ENCODE data around the gene DAPK3. TPM values are rescaled to one million over a fixed set of nuclear protein-coding genes. Genes with fewer than 3 reads are reported as not detected.
"Not testable (repeated sequence)": the region's sequence is repeated elsewhere in the genome, so short reads cannot be mapped to it uniquely, and the experiment has no call there.

The DAPK3 gene
- total RNA-seq, 1 experiment from 2014 or later, result 60.9 TPM

DNA sequence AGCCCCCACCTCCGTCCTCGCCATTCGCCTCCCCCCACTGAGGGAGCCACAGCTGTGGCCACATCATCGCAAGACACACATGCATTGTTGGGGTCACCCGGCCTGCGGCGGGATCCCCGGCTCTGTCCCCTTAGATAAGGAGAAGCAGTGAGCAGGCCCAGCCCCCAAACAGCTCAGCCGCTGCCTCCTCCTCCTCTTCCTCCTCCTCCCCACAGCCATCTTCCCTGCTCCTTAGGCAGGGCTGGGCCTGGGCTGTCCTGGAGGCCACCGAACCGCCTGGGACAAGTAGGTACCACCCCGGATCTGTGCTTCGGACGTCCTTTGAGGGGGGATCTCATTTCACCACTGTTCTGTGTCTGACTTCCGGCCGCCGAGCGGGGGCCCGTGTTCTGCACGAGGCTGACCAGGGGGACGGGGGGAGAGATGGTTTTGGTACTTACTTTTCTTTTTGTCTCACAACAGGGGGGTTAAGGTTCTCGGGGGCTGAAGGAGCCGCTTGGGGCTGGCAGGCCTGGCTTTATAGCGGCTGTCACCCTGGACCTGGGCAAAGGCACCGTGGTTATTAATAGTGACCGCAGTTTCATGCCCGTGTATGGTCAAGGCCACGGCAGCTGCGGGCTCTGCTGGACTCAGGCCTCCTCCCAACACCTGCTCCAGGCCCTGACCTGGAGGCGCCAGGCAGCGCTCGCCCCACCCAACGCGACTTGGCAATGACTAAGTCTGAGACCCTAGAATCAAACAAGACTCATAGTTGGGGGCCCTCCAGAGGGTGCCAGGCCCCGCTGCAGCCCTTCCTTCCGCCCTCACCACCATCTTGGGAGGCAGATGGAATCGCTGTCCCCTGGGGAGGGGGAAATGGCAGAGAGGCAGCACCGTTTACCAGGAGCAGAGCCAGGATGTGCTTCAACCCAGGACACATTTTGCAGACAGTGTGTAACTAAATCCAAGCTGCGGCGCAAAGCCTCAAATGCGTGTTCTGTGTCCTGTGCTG lies 19.7 kb downstream of the DAPK3 start:
- no peak for DNase-seq (ENCODE audit: unreplicated experiment)
- BruUV-seq (replicated peaks), result no TSS peak
- Mint-ChIP-seq H3K9me3 (ENCODE audit: unreplicated experiment) (no peaks in the 10 kb centered on the region), H3K4me3 (ENCODE audit: unreplicated experiment) (no peak overlapping the region), H3K27me3 (ENCODE audit: insufficient read depth, unreplicated experiment) (no peaks in the 10 kb centered on the region), H3K4me1 (ENCODE audit: insufficient read depth, unreplicated experiment) (no peaks in the 10 kb centered on the region), H3K27ac (ENCODE audit: low read depth, unreplicated experiment) (no peak overlapping the region), H3K36me3 (ENCODE audit: insufficient read depth, unreplicated experiment) (peaks cover 18% of the 10 kb centered on the region)
- intact Hi-C loops (cut with micrococcal nuclease), result no loop called here
- no peak for TF ChIP-seq CTCF (IDR thresholded peaks at IDR 0.05; ENCODE audit: unreplicated experiment)
- ChIA-PET POLR2A (no interaction called here), CTCF (no interaction called here)

GRCh38 chr19:3949997-3950859 lies 20.7 kb downstream of the DAPK3 start:
- Mint-ChIP-seq H3K4me3 (ENCODE audit: unreplicated experiment) (no peak overlapping the region), H3K9me3 (ENCODE audit: unreplicated experiment) (no peaks in the 10 kb centered on the region), H3K27ac (ENCODE audit: low read depth, unreplicated experiment) (no peak overlapping the region), H3K4me1 (ENCODE audit: insufficient read depth, unreplicated experiment) (no peaks in the 10 kb centered on the region), H3K27me3 (ENCODE audit: insufficient read depth, unreplicated experiment) (no peaks in the 10 kb centered on the region), H3K36me3 (ENCODE audit: insufficient read depth, unreplicated experiment) (peaks cover 13% of the 10 kb centered on the region)
- intact Hi-C loops (cut with micrococcal nuclease), result no loop called here
- BruUV-seq (replicated peaks), result no TSS peak
- no peak for DNase-seq (ENCODE audit: unreplicated experiment)
- ChIA-PET CTCF (interaction anchor here (0.6 kb wide), 1 partner anchor 227 kb away, joined by 4 read pairs; no protein-coding TSS in a partner anchor), POLR2A (interaction anchor here (0.7 to 1.0 kb wide), 2 partner anchors 19 to 20 kb away, joined by 3 to 4 read pairs; partner anchors contain the start of gene DAPK3)
- no peak for TF ChIP-seq CTCF (IDR thresholded peaks at IDR 0.05; ENCODE audit: unreplicated experiment)

DNA sequence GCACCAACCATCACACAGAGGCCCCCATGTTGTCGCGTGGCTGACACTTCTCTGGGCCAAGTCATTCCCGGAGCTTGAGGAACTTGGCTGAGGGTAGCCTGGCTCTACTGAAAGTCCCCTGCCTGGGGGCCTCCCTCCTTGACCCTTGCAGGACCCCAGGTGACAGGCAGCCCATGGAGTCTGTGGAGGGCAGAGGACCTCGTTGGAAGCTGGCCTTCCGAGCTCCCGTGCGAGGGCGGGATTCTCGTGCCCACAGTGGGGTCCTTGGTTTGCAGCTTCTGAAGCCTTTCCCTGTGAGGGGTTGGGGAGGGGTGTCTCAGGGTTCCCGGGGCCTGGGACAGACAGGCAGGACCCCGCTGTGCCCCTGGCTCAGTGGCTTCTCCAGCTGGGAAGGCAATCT lies 21.6 kb downstream of the DAPK3 start:
- Mint-ChIP-seq H3K27me3 (ENCODE audit: insufficient read depth, unreplicated experiment) (no peaks in the 10 kb centered on the region), H3K27ac (ENCODE audit: low read depth, unreplicated experiment) (no peak overlapping the region), H3K4me3 (ENCODE audit: unreplicated experiment) (no peak overlapping the region), H3K9me3 (ENCODE audit: unreplicated experiment) (no peaks in the 10 kb centered on the region), H3K4me1 (ENCODE audit: insufficient read depth, unreplicated experiment) (no peaks in the 10 kb centered on the region), H3K36me3 (ENCODE audit: insufficient read depth, unreplicated experiment) (peaks cover 13% of the 10 kb centered on the region)
- no peak for TF ChIP-seq CTCF (IDR thresholded peaks at IDR 0.05; ENCODE audit: unreplicated experiment)
- no peak for DNase-seq (ENCODE audit: unreplicated experiment)
- no TSS peak for BruUV-seq (replicated peaks)
- intact Hi-C loops (cut with micrococcal nuclease), result no loop called here
- POLR2A ChIA-PET, result interaction anchor here (0.7 to 1.0 kb wide), 2 partner anchors 20 to 21 kb away, joined by 3 to 4 read pairs; partner anchors contain the start of gene DAPK3
- CTCF ChIA-PET, result interaction anchor here (0.6 kb wide), 1 partner anchor 50 kb away, joined by 3 read pairs; no protein-coding TSS in a partner anchor

DNA sequence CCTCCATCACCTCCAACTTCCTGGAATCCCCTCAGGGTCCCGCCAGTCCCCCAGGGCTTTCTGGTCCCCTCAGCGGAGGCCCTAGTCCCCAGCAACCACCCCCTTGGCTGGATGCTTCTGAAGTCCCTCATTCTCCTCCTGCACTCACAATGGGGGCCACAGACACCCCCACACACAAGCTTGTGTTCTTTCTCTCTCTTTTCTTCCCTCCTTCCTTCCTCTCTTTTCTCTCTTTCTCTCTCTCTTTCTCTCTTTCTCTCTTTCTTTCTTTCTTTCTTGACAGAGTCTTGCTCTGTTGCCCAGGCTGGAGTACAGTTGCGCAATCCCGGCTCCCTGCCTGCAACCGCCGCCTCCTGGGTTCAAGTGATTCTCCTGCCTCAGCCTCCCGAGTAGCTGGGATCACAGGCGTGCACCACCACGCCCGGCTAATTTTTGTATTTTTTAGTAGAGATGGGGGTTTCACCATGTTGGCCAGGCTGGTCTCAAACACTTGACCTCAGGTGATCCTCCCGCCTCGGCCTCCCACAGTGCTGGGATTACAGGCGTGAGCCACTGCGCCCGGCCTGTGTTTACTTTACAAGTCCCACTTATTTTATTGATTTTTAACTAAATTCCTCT lies 23.5 kb downstream of the DAPK3 start:
- CTCF ChIA-PET, result interaction anchor here (0.6 kb wide), 1 partner anchor 290 kb away, joined by 3 read pairs; no protein-coding TSS in a partner anchor
- H3K27me3 Mint-ChIP-seq (ENCODE audit: insufficient read depth, unreplicated experiment); DNase-seq (ENCODE audit: unreplicated experiment); intact Hi-C loops (cut with micrococcal nuclease); H3K9me3 Mint-ChIP-seq (ENCODE audit: unreplicated experiment); H3K4me1 Mint-ChIP-seq (ENCODE audit: insufficient read depth, unreplicated experiment); H3K27ac Mint-ChIP-seq (ENCODE audit: low read depth, unreplicated experiment); H3K36me3 Mint-ChIP-seq (ENCODE audit: insufficient read depth, unreplicated experiment); BruUV-seq (replicated peaks); H3K4me3 Mint-ChIP-seq (ENCODE audit: unreplicated experiment); POLR2A ChIA-PET: not testable (repeated sequence)

All from MCF 10A (cell line).